ENCODE data around the gene DTX4.
A peak's percentile ranks its signal among the peaks of the same experiment; 100 is the strongest.

DTX4 gene

DNA sequence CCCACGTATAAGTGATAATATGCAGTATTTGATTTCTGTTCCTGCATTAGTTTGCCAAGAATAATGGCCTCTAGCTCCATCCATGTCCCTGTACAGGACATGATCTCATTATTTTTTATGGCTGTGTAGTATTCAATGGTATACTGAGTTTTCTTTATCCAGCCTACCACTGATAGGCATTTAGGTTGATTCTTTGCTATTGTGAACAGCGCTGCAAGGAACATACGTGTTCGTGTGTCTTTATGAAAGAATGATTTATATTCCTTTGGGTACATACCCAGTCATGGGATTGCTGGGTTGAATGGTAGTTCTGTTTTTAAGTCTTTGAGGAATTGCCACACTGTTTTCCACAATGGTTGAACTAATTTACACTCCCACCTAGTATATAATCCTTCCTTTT is 30.7 kb upstream of the DTX4 start:
- H3K4me1 ChIP-seq, result peaks cover 0 to 25% (median 8%) of the 10 kb centered on the region in 4 donors
- intact Hi-C loops (cut with DNase I; ENCODE audit: low total_unique reads), result no loop called here
- H3K4me3 ChIP-seq, result no peak overlapping the region
- TF ChIP-seq, protein P1, sequence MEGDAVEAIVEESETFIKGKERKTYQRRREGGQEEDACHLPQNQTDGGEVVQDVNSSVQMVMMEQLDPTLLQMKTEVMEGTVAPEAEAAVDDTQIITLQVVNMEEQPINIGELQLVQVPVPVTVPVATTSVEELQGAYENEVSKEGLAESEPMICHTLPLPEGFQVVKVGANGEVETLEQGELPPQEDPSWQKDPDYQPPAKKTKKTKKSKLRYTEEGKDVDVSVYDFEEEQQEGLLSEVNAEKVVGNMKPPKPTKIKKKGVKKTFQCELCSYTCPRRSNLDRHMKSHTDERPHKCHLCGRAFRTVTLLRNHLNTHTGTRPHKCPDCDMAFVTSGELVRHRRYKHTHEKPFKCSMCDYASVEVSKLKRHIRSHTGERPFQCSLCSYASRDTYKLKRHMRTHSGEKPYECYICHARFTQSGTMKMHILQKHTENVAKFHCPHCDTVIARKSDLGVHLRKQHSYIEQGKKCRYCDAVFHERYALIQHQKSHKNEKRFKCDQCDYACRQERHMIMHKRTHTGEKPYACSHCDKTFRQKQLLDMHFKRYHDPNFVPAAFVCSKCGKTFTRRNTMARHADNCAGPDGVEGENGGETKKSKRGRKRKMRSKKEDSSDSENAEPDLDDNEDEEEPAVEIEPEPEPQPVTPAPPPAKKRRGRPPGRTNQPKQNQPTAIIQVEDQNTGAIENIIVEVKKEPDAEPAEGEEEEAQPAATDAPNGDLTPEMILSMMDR (IDR thresholded peaks at IDR 0.05), result no peak
- no peak for DNase-seq
- no peaks in the 10 kb centered on the region for H3K9me3 ChIP-seq
- H3K36me3 ChIP-seq, result peaks cover 0 to 11% (median 0%) of the 10 kb centered on the region in 3 donors
- H3K27ac ChIP-seq, result peak overlapping the region in 1 of 2 donors; percentile 88
- no peaks in the 10 kb centered on the region for H3K27me3 ChIP-seq

DNA sequence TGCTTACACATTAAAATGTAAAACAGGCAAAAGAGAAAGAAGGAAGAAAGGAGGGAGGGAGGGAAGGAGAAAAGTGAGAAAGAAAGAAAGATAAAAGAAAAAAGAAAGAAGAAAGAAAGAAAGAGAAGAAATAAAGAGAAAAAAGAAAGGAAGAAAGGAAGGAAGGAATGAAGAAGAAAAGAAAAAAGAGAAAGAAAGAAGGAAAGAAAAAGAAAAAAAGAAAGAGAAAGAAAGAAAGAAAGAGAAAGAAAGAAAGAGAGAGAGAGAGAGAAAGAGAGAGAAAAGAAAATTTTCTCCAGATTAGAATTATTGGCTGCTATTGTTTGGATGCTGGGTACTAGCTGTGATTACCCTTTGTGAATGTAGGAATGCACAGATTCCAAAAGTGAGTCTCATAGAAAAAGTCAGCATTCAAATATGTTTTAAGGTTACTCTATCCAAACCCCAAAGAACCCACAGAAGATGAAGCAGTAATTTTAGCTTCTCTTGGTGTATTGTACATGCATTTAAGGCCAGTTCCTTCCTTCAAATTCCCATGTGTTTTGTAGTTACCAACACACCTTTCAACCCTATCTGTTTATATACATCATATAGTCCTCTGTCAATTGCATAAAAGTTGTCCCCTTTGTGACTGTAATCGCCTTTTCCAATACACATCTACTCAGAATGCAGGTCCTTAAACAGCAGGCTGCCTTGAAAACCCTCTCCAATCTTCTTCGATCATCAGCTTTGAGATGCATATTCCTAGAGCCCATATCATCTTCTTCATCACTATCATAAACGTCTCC is 30.1 kb upstream of the DTX4 start:
- no peak for DNase-seq
- TF ChIP-seq, protein P1 (IDR thresholded peaks at IDR 0.05), result no peak
- no peaks in the 10 kb centered on the region for H3K27me3 ChIP-seq
- peak overlapping the region; percentile 88 to 90 for H3K27ac ChIP-seq
- peak overlapping the region; percentile 69 to 89 for H3K4me3 ChIP-seq
- H3K4me1 ChIP-seq, result peaks cover 0 to 25% (median 8%) of the 10 kb centered on the region in 4 donors
- H3K9me3 ChIP-seq, result no peaks in the 10 kb centered on the region
- intact Hi-C loops (cut with DNase I; ENCODE audit: low total_unique reads), result no loop called here
- peaks cover 0 to 11% (median 0%) of the 10 kb centered on the region in 3 donors for H3K36me3 ChIP-seq

DNA sequence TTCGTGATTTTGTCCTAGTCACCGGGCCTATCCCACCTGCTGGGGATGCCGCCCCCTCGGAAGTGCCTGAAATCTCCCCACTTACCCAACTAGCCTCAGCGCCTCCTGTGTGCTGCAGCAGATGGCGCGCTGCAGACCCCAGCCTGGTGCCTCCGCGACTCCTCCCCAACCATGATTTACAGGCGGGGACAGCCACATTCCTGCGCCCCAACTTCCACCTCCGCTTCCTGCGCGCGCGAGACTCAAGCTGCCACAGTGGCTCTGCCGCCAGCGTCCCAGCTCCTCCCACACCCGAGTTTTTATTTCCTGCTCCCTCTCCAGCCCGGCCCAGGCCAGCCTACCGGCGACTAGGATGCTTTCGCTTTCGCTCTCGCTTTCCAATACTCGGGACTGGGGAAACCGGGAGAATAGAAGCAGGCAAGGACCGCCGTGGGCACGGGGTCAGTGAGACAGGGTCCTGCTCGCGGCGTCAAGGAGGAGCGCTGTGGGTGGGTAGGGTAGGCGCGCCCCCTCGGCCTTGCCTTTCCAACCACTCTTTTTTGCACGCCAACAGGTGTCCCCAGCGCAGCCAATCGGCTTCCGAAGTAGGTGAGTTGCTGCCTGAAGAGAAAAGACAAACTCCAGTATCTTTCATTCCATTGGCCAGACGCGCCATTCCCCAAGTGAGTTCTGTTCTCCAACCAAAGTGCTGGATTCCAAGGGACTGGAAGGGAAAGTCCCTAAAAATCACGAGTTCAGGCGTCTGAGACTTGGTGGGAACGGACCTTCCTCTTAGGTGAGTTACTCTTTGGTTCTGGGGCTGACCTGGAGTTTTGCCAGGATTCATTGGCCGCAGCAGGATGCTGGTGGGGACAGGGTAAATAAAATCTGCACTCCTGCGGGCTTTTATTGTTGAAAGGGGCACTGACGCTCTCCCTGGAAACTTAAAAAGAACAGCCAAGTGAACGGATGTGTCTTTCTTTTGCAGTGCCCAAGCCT is 29.1 kb upstream of the DTX4 start, which contains the start of gene FAM111A:
FAM111A (plus strand) TSS at position 327 of the 978 bp plus-strand sequence. CDS start 6,017 bp downstream, outside the sequence.
- H3K9me3 ChIP-seq, result no peaks in the 10 kb centered on the region
- TF ChIP-seq, protein P1 (IDR thresholded peaks at IDR 0.05), result peak in 1 of 2 experiments; percentile 9
- H3K36me3 ChIP-seq, result peaks cover 0 to 8% (median 0%) of the 10 kb centered on the region in 3 donors
- peak; percentile 86 to 93 for DNase-seq
- peak within 1 kb of the TSS; percentile 88 to 90 for H3K27ac ChIP-seq
- H3K4me1 ChIP-seq, result peaks cover 0 to 25% (median 8%) of the 10 kb centered on the region in 4 donors
- intact Hi-C loops (cut with DNase I; ENCODE audit: low total_unique reads), result no loop called here
- H3K27me3 ChIP-seq, result no peaks in the 10 kb centered on the region
- H3K4me3 ChIP-seq, result peak within 1 kb of the TSS; percentile 69 to 89

DNA sequence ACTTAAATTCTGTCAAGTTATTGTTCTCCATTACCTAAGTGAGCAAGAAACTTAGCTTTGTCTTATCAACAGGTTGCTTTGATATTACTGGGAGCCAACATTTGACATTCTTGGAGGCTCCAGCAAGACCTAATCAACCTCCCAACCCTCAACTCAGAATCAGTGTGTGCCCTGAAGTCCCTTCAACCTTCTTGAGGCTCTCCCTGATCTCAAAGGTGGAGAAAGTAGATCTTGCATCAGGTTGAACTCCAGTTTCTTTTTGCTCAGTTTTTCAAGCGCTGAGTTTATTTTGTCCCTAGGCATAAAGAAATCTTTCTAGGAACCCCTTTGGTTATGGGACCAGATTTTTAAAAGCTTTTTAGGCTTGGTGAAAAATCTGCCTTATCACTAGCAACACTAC is 27.8 kb upstream of the DTX4 start:
- H3K27me3 ChIP-seq, result no peaks in the 10 kb centered on the region
- H3K27ac ChIP-seq, result peak overlapping the region; percentile 88 to 90
- H3K36me3 ChIP-seq, result peaks cover 0 to 5% (median 0%) of the 10 kb centered on the region in 3 donors
- intact Hi-C loops (cut with DNase I; ENCODE audit: low total_unique reads), result no loop called here
- DNase-seq, result no peak
- peak overlapping the region; percentile 52 to 89 for H3K4me3 ChIP-seq
- H3K9me3 ChIP-seq, result no peaks in the 10 kb centered on the region
- TF ChIP-seq, protein P1 (IDR thresholded peaks at IDR 0.05), result no peak
- H3K4me1 ChIP-seq, result peaks cover 0 to 25% (median 8%) of the 10 kb centered on the region in 4 donors

DNA sequence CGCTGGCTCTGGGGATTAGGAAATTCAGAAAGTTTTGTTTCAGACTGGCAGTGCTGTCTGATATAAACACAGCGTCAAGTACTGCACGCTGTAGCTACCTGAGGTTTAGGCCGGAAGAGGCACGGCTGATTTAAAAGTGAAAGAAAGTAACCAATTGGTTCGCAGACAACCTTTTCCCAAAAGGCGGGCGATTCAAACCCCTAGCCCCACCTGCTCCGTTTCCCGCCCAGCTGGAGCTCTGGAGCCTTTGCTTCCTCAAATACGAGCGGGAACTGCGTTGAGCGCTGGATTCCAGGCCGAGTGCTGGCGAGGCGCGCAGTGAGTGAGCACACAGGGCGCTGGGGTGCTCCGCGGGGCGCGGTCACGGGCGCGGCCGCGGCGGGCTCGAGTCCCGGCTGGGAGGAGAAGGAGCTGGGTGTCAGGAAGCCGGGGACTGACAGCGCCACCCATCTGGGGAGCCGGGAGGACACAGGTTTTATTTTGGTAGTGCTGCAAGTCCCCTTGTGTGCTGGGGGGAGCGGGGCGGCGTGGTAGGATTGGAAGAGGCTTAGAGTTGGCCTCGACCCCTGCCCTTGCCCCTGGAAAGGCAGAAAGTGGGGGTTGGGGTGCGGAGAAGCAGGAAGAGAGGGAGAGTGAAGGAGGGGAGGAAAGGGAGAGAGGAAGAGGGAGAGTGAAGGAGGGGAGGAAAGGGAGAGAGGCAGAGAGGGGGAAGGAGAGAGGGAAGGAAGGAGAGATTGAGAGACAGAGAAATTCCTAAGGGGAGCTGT is 27.2 kb upstream of the DTX4 start:
- H3K4me1 ChIP-seq, result peaks cover 0 to 25% (median 8%) of the 10 kb centered on the region in 4 donors
- H3K27me3 ChIP-seq, result no peaks in the 10 kb centered on the region
- peaks cover 0 to 5% (median 0%) of the 10 kb centered on the region in 3 donors for H3K36me3 ChIP-seq
- intact Hi-C loops (cut with DNase I; ENCODE audit: low total_unique reads), result no loop called here
- no peaks in the 10 kb centered on the region for H3K9me3 ChIP-seq
- DNase-seq, result peak; percentile 81 to 92
- peak overlapping the region; percentile 52 to 89 for H3K4me3 ChIP-seq
- H3K27ac ChIP-seq, result peak overlapping the region; percentile 88 to 90
- TF ChIP-seq, protein P1 (IDR thresholded peaks at IDR 0.05), result no peak

Data from tibial artery (tissue), 4 donors.